Activated CD8-positive, alpha-beta memory T cell treated with anti-CD3 and anti-CD28 coated beads for 36 hours (primary cell): Measurements from ENCODE around the gene SPAG16. TPM values are rescaled to one million over a fixed set of nuclear protein-coding genes. Genes with fewer than 3 reads are reported as not detected.
"Not testable (repeated sequence)": the region's sequence is repeated elsewhere in the genome, so short reads cannot be mapped to it uniquely, and the experiment has no call there.

ENCODE experiments used
- CTCF ChIA-PET: fragments of 350-600 bp; sonication (Branson Sonifier 250); formaldehyde crosslinking; loops from one replicate; lab custom pipeline; 2021; ENCODE audit warnings: antibody characterized with exemption; lab: Charles Lee
- POLR2A ChIA-PET: fragments of 350-600 bp; sonication (Branson Sonifier 250); formaldehyde crosslinking; loops from one replicate; lab custom pipeline; 2021; ENCODE audit warnings: antibody characterized with exemption; lab: Charles Lee
- total RNA-seq, 2 experiments: library from RNA; stranded (reverse); gene quantifications; one replicate each; pipeline ENCODE4 v1.2.3, GENCODE V29; 2021

The SPAG16 gene
- total RNA-seq, 2 experiments from 2014 or later: 7.0 to 10.3 TPM

GRCh38 chr2:213885485-213885884, 601.2 kb downstream of the SPAG16 start:
- POLR2A ChIA-PET: no interaction called here
- CTCF ChIA-PET: no interaction called here

- ChIA-PET POLR2A (no interaction called here), CTCF (no interaction called here)
Measured at GRCh38 chr2:213914510-213914909, 630.2 kb downstream of the SPAG16 start.

GRCh38 chr2:213920014-213920413, 635.8 kb downstream of the SPAG16 start:
- ChIA-PET POLR2A (no interaction called here), CTCF (no interaction called here)

- CTCF ChIA-PET: no interaction called here
- POLR2A ChIA-PET: no interaction called here
Measured at GRCh38 chr2:213923543-213923942, 639.3 kb downstream of the SPAG16 start.

DNA sequence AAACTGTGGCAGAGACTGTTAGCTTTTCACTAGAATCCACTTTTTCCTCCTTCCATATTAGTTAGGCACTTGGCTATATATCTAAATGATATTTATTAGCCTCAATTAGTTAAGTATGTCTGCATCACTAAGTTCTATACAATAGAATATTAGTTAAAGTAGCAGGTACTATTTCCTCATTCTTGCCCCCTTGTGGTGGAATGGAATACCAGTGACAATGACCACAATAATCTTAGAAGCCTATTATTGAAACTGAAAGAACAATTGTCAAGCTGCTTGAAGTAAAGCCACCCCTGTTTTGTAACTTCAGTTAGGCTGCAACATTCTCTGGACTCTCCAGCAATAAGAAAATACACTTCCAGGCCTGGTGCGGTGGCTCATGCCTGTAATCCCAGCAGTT, 650.3 kb downstream of the SPAG16 start:
- CTCF ChIA-PET: interaction anchor here (0.6 kb wide), 1 partner anchor 59 kb away, joined by 3 read pairs; no protein-coding TSS in a partner anchor

DNA sequence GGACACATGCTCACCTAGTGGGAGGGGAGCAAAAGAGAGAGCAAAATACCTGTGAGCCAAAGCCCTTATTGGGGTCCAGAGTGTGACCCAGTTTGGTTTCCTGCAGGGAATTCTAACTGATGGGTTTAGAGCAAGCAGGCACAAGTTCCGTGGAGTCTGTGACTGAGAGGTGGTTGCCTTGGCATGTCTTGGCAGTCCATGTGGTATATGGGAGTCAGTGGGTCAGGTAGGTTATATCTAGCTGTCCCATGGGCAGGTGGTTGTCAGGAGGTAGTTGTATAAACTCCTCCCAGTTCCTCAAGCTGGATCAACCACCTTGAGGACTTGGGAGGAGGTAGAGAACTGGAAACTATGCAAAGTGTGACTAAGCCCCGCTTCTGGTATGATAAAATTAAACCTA, 673.8 kb downstream of the SPAG16 start:
- POLR2A ChIA-PET: interaction anchor here (0.6 kb wide), 1 partner anchor 32 kb away, joined by 3 read pairs; no protein-coding TSS in a partner anchor
- CTCF ChIA-PET: no interaction called here

More for the DNA sequence above, 650.3 kb downstream of the SPAG16 start:
- POLR2A ChIA-PET: no interaction called here

GRCh38 chr2:213959589-213959988, 675.3 kb downstream of the SPAG16 start:
- ChIA-PET POLR2A (no interaction called here), CTCF (no interaction called here)

GRCh38 chr2:213971536-213971935, 687.3 kb downstream of the SPAG16 start:
- CTCF ChIA-PET: no interaction called here
- POLR2A ChIA-PET: no interaction called here

GRCh38 chr2:213980883-213981282, 696.6 kb downstream of the SPAG16 start:
- ChIA-PET CTCF (no interaction called here), POLR2A (no interaction called here)

- POLR2A ChIA-PET: no interaction called here
- CTCF ChIA-PET: no interaction called here
Measured at GRCh38 chr2:213989207-213989606, 704.9 kb downstream of the SPAG16 start.

DNA sequence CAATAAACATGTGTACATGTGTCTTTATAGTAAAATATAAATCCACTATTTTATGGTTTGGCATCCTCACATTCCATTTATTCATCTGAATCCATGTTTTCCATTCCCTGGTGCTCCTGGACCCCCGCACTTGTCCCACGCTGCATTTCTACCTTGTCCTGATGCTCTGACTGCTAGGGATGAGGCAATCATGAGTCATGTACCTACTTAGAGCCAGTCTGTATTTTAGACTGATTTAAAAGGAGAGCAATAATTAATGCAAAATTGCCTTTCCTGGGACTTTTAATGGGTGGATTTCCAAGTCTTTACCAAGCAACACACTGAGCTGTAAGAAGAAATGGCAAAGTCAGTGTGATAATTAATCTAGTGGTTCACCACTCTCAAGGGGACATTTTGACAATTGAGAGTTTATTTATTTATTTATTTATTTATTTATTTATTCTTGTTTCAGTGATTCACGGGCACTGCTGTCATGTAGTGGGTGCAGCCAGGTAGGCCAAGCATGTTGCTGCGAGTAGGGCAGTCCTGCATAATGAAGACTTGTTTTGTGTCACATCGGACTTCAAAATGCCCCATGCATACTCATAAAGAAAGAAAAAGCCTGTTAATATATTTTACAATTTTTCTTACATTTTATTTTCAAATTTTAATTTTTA, 707.3 kb downstream of the SPAG16 start:
- ChIA-PET POLR2A (no interaction called here), CTCF (no interaction called here)

DNA sequence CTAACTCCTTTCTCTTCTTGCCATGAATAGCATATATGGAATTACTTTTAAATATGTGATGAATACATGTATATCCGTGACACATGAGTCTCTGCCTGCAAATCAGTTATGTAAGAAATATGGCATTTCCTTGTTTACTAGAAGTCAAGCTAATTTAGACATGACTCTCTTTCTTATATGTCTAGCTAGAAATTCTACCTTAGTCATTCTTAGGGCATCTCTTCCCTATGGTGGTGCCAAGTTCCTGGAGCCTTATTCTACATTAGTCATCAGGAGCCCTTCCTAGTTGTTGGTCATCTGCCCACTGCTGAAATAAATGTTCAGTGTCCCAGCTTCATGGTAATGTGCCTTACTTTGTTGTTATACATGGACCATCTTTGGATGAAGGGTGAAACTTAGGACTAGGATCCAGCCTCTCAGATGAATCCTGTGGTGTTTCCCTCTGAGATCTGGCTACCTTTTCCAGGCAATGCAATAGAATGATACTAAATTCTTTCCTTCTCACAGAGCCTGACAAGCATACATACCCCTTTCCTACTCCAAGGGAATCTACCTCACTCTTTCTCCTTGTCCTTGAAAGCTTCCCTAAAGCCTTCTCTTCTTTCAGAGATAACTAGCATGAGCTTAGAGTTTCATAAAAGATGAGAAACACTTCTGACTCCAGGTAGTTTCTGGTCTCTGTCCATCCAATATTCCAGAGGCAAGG, 711.3 kb downstream of the SPAG16 start:
- POLR2A ChIA-PET: no interaction called here
- CTCF ChIA-PET: no interaction called here

DNA sequence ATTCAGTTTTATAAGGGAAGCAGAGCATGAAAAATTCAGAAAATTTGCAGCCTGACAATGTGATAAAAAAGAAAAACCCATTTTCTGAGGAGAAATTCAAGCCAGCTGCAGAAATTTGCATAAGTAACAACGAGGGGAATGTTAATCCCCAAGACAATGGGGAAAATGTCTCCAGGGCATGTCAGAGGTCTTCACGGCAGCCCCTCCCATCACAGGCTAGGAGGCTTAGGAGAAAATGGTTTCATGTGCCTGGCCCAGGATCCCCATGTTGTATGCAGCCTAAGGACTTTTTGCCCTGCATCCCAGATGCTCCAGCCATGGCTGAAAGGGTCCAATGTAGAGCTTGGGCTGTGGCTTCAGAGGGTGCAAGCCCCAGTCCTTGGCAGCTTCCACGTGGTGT, 714.7 kb downstream of the SPAG16 start:
- CTCF ChIA-PET, POLR2A ChIA-PET: not testable (repeated sequence)

DNA sequence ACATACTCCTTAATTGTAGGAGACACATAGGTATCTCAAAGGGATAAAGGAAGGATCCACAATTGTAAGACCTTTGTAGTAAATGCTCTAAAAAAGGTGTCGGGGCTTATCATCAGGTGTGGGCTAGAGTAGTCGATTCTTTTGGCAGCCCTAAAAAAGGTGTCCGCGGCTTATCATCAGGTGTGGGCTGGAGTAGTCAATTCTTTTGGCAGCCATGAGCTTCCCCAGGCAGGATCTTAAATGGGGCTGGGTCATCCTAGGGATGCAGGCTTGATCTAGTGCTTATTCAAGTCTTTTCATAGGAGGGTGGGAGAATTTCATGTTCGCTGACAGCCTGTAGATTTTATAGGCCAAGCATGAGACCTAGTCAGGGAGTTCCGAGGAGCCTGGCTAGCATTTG, 720.2 kb downstream of the SPAG16 start:
- ChIA-PET CTCF (no interaction called here), POLR2A (no interaction called here)

DNA sequence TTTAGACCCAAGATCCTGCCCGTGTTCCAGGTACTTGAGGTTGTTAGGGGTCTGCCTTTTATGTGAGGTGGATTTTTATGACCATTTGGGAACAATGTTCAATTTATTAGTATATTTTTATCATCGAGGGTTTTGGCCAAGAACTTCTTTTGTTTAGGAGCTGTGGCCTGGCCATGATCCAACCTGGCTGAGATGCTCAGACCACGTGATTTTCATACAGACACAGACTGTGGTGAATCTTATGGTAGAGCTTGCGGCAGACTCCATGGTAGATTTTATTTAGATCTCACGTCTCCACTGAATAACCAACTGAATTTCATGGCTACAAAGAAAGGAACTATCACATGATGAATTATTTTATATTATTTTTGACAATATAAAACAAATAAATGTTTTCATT, 721.1 kb downstream of the SPAG16 start:
- CTCF ChIA-PET: no interaction called here
- POLR2A ChIA-PET: no interaction called here

DNA sequence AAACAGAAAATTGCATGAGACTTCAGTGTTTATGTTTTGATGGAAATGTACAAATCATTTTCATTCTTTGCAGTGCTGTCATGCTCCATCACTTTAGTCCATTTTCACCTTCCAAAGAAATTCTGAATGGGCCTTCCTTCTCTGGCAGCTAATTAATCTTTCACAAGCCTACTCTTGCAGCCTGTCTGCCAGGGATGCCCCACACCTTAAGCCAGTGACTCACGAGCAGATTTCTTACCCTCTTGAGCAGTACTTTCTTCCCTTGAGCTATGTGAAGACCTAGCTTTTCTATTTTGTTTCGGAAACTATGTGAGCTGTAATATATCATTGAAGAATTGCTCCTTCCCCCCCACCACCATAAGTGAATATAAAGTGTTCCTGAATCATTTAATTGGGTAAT, 722.3 kb downstream of the SPAG16 start:
- POLR2A ChIA-PET: no interaction called here
- CTCF ChIA-PET: no interaction called here

DNA sequence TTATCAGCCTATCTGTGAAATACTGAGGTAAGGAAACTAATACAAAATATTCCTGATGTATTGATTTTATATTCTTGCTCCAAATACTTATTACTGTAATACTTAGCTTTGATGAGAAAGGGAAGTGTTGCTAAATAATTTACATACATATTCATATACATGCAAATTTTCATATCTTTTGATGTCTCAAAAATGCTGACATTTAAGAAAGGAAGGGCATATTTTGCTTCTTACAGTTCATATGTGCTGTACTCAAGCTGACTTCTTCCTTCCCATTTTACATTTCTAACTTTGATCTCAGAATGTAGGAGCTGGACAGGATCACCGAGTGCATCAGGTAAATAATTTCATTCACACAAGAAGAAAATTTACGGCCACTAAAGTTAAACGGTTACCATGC, 727.4 kb downstream of the SPAG16 start:
- ChIA-PET POLR2A (no interaction called here), CTCF (no interaction called here)

DNA sequence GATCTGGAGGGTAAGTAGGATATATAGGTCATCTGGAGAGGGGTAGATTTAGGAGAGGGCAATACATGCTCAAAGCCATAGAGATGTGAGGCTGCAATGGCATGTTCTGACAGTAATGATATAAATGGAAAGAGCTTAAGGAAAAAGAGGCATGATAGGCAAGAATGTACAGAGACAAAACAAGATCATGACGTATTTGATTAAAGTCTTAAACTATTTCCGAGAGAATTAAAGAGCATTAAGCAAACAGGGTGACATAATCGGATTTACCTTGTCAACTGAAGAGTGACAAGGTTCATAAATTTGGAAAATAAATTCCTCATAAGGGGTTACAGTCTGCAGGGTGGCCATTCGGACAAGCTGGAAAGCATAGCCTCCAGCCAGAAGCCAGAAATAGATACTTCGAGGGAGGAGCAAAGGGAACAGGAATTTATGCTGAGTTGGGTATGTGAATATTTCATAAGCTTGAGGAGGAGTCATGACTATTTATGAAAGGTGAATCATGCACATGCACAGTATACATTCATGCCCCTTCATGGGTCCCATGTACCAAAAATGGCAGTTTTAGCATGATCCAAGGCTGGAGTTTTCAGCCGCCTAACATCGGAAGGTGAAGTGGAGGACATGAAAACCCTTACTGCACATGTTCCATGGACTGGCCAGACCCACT, 730.4 kb downstream of the SPAG16 start:
- CTCF ChIA-PET: no interaction called here

GRCh38 chr2:214019229-214019972, 735.1 kb downstream of the SPAG16 start:
- POLR2A ChIA-PET: no interaction called here
- CTCF ChIA-PET: no interaction called here

More for the DNA sequence above, 730.4 kb downstream of the SPAG16 start:
- POLR2A ChIA-PET: no interaction called here

GRCh38 chr2:214019973-214020345, 735.7 kb downstream of the SPAG16 start:
- POLR2A ChIA-PET: no interaction called here
- CTCF ChIA-PET: no interaction called here
